Anterior cingulate cortex (tissue), 58 donors: ENCODE results near the gene FAM186B.
A peak's percentile ranks its signal among the peaks of the same experiment; 100 is the strongest.
"Not testable (repeated sequence)": the region's sequence is repeated elsewhere in the genome, so short reads cannot be mapped to it uniquely, and the experiment has no call there.

Experiments used
- DNase-seq, 58 donors: peaks; one replicate each; lab custom pipeline; 2025; lab: John Stamatoyannopoulos, UW

FAM186B gene

GRCh38 chr12:49612210-49612609 lies 6.8 kb upstream of the FAM186B start:
- DNase-seq = no peak

GRCh38 chr12:49610785-49611184 lies 5.3 kb upstream of the FAM186B start:
- DNase-seq = not testable (repeated sequence)

GRCh38 chr12:49609875-49610154 lies 4.4 kb upstream of the FAM186B start:
- DNase-seq = no peak

- DNase-seq = no peak
Measured at GRCh38 chr12:49609059-49609874, 3.8 kb upstream of the FAM186B start.

- no peak for DNase-seq
Measured at GRCh38 chr12:49604856-49605255, 583 bp downstream of the FAM186B start.

GRCh38 chr12:49603721-49604120 lies 1.7 kb downstream of the FAM186B start:
- no peak for DNase-seq

GRCh38 chr12:49599961-49600360 lies 5.5 kb downstream of the FAM186B start:
- DNase-seq = no peak

- DNase-seq = no peak
Measured at GRCh38 chr12:49598527-49598926, 6.9 kb downstream of the FAM186B start.

GRCh38 chr12:49588721-49589516 lies 16.5 kb downstream of the FAM186B start:
- DNase-seq = peak in 2 of 58 donors; percentile 19 to 33

- DNase-seq = no peak
Measured at GRCh38 chr12:49588281-49588680, 17.2 kb downstream of the FAM186B start.

GRCh38 chr12:49587174-49587908 lies 18.1 kb downstream of the FAM186B start:
- DNase-seq = no peak

- peak in 1 of 58 donors; percentile 16 for DNase-seq
Measured at GRCh38 chr12:49585477-49586459, 19.7 kb downstream of the FAM186B start.

- no peak for DNase-seq
Measured at GRCh38 chr12:49584591-49584990, 20.8 kb downstream of the FAM186B start.

- peak in 22 of 58 donors; percentile 3 to 41 (median 16) for DNase-seq
Measured at GRCh38 chr12:49583366-49584094, 21.9 kb downstream of the FAM186B start.

GRCh38 chr12:49582850-49583249 lies 22.6 kb downstream of the FAM186B start:
- no peak for DNase-seq

GRCh38 chr12:49582201-49582600 lies 23.2 kb downstream of the FAM186B start:
- DNase-seq = no peak

- DNase-seq = peak in 52 of 58 donors; percentile 11 to 86 (median 57)
Measured at GRCh38 chr12:49580572-49581535, 24.6 kb downstream of the FAM186B start.
